C4-2B (cell line): Measurements from ENCODE around the gene PRSS56.
"Not testable (repeated sequence)": the region's sequence is repeated elsewhere in the genome, so short reads cannot be mapped to it uniquely, and the experiment has no call there.

Experiments
- H3K27ac ChIP-seq: fragments of 450-650 bp; 2 replicates; pipeline ENCODE4 v1.5.1; 2017
- CTCF ChIP-seq: fragments of 450-650 bp; conservative IDR thresholded peaks from 2 replicates; pipeline ENCODE4 v1.5.1; 2017; ENCODE audit warnings: mild to moderate bottlenecking
- ZFX ChIP-seq: fragments of 450-650 bp; IDR thresholded peaks from 2 replicates; pipeline ENCODE4 v1.6.1; 2017

The PRSS56 gene

GRCh38 chr2:232562515-232563151 is 42.4 kb downstream of the PRSS56 start:
- no peak for TF ChIP-seq ZFX
- TF ChIP-seq CTCF, result no peak
- H3K27ac ChIP-seq, result no peak overlapping the region

- H3K27ac ChIP-seq, result no peak overlapping the region
- TF ChIP-seq ZFX (no peak), CTCF (no peak)
Observed at GRCh38 chr2:232563580-232563979, 43.4 kb downstream of the PRSS56 start.

GRCh38 chr2:232567721-232568120 is 47.5 kb downstream of the PRSS56 start:
- no peak overlapping the region for H3K27ac ChIP-seq
- no peak for TF ChIP-seq CTCF
- TF ChIP-seq ZFX, result no peak

- no peak overlapping the region for H3K27ac ChIP-seq
- TF ChIP-seq CTCF (no peak), ZFX (no peak)
Observed at GRCh38 chr2:232568161-232568560, 48.0 kb downstream of the PRSS56 start.

GRCh38 chr2:232569541-232569940 is 49.4 kb downstream of the PRSS56 start:
- TF ChIP-seq CTCF (no peak), ZFX (no peak)
- no peak overlapping the region for H3K27ac ChIP-seq

- H3K27ac ChIP-seq, result not testable (repeated sequence)
Observed at GRCh38 chr2:232570481-232570880, 50.3 kb downstream of the PRSS56 start.

- H3K27ac ChIP-seq, result no peak overlapping the region
- TF ChIP-seq CTCF (no peak), ZFX (no peak)
Observed at GRCh38 chr2:232571026-232571474, 50.9 kb downstream of the PRSS56 start.

- TF ChIP-seq ZFX (no peak), CTCF (no peak)
- no peak overlapping the region for H3K27ac ChIP-seq
Observed at GRCh38 chr2:232573042-232573441, 52.9 kb downstream of the PRSS56 start.
